Upper lobe of left lung (tissue), 6 donors: ENCODE measurements around the gene TAF11L3. TPM values are rescaled to one million over a fixed set of nuclear protein-coding genes. Genes with fewer than 3 reads are reported as not detected.
"Not testable (repeated sequence)": the region's sequence is repeated elsewhere in the genome, so short reads cannot be mapped to it uniquely, and the experiment has no call there.

Experiments
- ATAC-seq, 2 donors: fragments of 200-7000 bp; cut with Tn5 transposase; one replicate each; pipeline ENCODE4 v1.9.1; 2022; ENCODE audit warnings: mild to moderate bottlenecking in 2 of 2, moderate library complexity in 2 of 2; ENCODE audit not compliant: low FRiP score in 2 of 2
- DNase-seq, 2 donors: peaks; one replicate each; pipeline ENCODE4 v3.0.0-alpha.2; 2019 to 2020
- H3K27ac ChIP-seq, 4 donors: fragments of 200-600 bp; sonication (generic); one replicate each; pipeline ENCODE4 v1.5.1; 2016 to 2019
- H3K27me3 ChIP-seq, 4 donors: fragments of 200-600 bp; sonication (generic); one replicate each; pipeline ENCODE4 v1.5.1; 2017 to 2019
- H3K36me3 ChIP-seq, 4 donors: fragments of 200-600 bp; sonication (generic); one replicate each; pipeline ENCODE4 v1.5.1; 2016 to 2019
- H3K4me1 ChIP-seq, 4 donors: fragments of 200-600 bp; sonication (generic); one replicate each; pipeline ENCODE4 v1.5.1; 2018 to 2019
- H3K4me3 ChIP-seq, 4 donors: fragments of 200-600 bp; sonication (generic); one replicate each; pipeline ENCODE4 v1.5.1; 2017 to 2019; ENCODE audit warnings: mild to moderate bottlenecking in 2 of 4, moderate library complexity in 1 of 4
- H3K9me3 ChIP-seq, 4 donors: fragments of 200-600 bp; sonication (generic); one replicate each; pipeline ENCODE4 v1.5.1; 2018 to 2019
- CTCF ChIP-seq, 6 experiments: fragments of 450-650 bp in 4 of 6; fragments of 200-600 bp in 2 of 6; sonication (generic) in 2 of 6; IDR thresholded peaks; one replicate each; pipeline ENCODE4 v1.5.1; 2016 to 2019; ENCODE audit warnings: antibody characterized with exemption in 6 of 6
- EP300 ChIP-seq, 4 donors: sonication (generic); formaldehyde crosslinking; IDR thresholded peaks; one replicate each; pipeline ENCODE4 v1.5.1; 2017; ENCODE audit warnings: antibody characterized with exemption in 4 of 4, control low read depth in 2 of 4
- POLR2A ChIP-seq, 4 donors: fragments of 450-650 bp; IDR thresholded peaks; one replicate each; pipeline ENCODE4 v1.5.1; 2016 to 2017; ENCODE audit warnings: antibody characterized with exemption in 4 of 4, mild to moderate bottlenecking in 2 of 4
- POLR2AphosphoS5 ChIP-seq, 2 donors: sonication (generic); formaldehyde crosslinking; IDR thresholded peaks; one replicate each; pipeline ENCODE4 v1.5.1; 2017; ENCODE audit warnings: antibody characterized with exemption in 2 of 2
- WGBS, 2 donors: methylation state at CpG; one replicate each; pipeline ENCODE4 v1.1.5; 2017 to 2018; 5-methylcytosine and 5-hydroxymethylcytosine counted together
- total RNA-seq, 6 donors: library from RNA; depleted of rRNA in 4 of 6; stranded (reverse); fragments of >200 nt in 4 of 6; gene quantifications; one replicate each; pipeline versions ENCODE4 v1.1.0 to v1.2.1, GENCODE V29; 2016 to 2021
- donor health status: DM: no; HTN: no; CAD: no; lungs with moderate emphysema.
- donor health status: DM: no; HTN: yes; CAD: no; lungs with severe emphysema.

The TAF11L3 gene
- not detected for total RNA-seq

- WGBS, 2 donors, result no CpG with 5 or more reads among the region's 15 CpGs
- ATAC-seq, H3K4me1 ChIP-seq, H3K4me3 ChIP-seq, H3K9me3 ChIP-seq, H3K36me3 ChIP-seq, DNase-seq, H3K27ac ChIP-seq, H3K27me3 ChIP-seq: not testable (repeated sequence)
Measured at GRCh38 chr5:17518067-17518466, at the start of gene TAF11L3. TAF11L3 (plus strand) TSS chr5:17518367.

- ATAC-seq, result no peak
- no peaks in the 10 kb centered on the region for H3K27me3 ChIP-seq
- no peaks in the 10 kb centered on the region for H3K36me3 ChIP-seq
- no peaks in the 10 kb centered on the region for H3K9me3 ChIP-seq
- no peak for DNase-seq
- H3K27ac ChIP-seq, result no peak overlapping the region
- TF ChIP-seq EP300 (IDR thresholded peaks at IDR 0.05) (no peak), POLR2AphosphoS5 (IDR thresholded peaks at IDR 0.05) (no peak), CTCF (IDR thresholded peaks at IDR 0.05) (no peak), POLR2A (IDR thresholded peaks at IDR 0.05) (no peak)
- H3K4me1 ChIP-seq, result no peaks in the 10 kb centered on the region
- H3K4me3 ChIP-seq, result no peak overlapping the region
Measured at GRCh38 chr5:17470064-17470463, 48.1 kb upstream of the TAF11L3 start.

- H3K4me3 ChIP-seq, H3K9me3 ChIP-seq, H3K27ac ChIP-seq, H3K36me3 ChIP-seq, H3K27me3 ChIP-seq, ATAC-seq, H3K4me1 ChIP-seq, DNase-seq: not testable (repeated sequence)
Measured at GRCh38 chr5:17475064-17475463, 43.1 kb upstream of the TAF11L3 start.

GRCh38 chr5:17477043-17477442 is 41.1 kb upstream of the TAF11L3 start:
- Histone ChIP-seq H3K4me3 (no peak overlapping the region), H3K9me3 (no peaks in the 10 kb centered on the region), H3K27me3 (no peaks in the 10 kb centered on the region), H3K27ac (no peak overlapping the region), H3K4me1 (no peaks in the 10 kb centered on the region), H3K36me3 (no peaks in the 10 kb centered on the region)
- ATAC-seq (no peak), DNase-seq (no peak)
- no peak for TF ChIP-seq EP300 (IDR thresholded peaks at IDR 0.05)
- TF ChIP-seq CTCF (IDR thresholded peaks at IDR 0.05), result no peak
- TF ChIP-seq POLR2A (IDR thresholded peaks at IDR 0.05), result no peak
- TF ChIP-seq POLR2AphosphoS5 (IDR thresholded peaks at IDR 0.05), result no peak
- 79 to 82% methylated on average over 3 of the region's 3 CpGs for WGBS, 2 donors

GRCh38 chr5:17477573-17478265 is 40.4 kb upstream of the TAF11L3 start:
- Histone ChIP-seq H3K4me3 (no peak overlapping the region), H3K27ac (no peak overlapping the region), H3K4me1 (no peaks in the 10 kb centered on the region), H3K27me3 (no peaks in the 10 kb centered on the region), H3K36me3 (no peaks in the 10 kb centered on the region), H3K9me3 (no peaks in the 10 kb centered on the region)
- no peak for DNase-seq
- no peak for ATAC-seq
- WGBS, 2 donors, result 63 to 77% methylated on average over 7 of the region's 7 CpGs
- no peak for TF ChIP-seq POLR2AphosphoS5 (IDR thresholded peaks at IDR 0.05)
- TF ChIP-seq POLR2A (IDR thresholded peaks at IDR 0.05), result no peak
- TF ChIP-seq EP300 (IDR thresholded peaks at IDR 0.05), result no peak
- TF ChIP-seq CTCF (IDR thresholded peaks at IDR 0.05), result no peak

- DNase-seq (no peak), ATAC-seq (no peak)
- H3K36me3 ChIP-seq, result no peaks in the 10 kb centered on the region
- H3K9me3 ChIP-seq, result no peaks in the 10 kb centered on the region
- no peak overlapping the region for H3K27ac ChIP-seq
- H3K4me3 ChIP-seq, result no peak overlapping the region
- H3K27me3 ChIP-seq, result no peaks in the 10 kb centered on the region
- 77 to 81% methylated on average over 4 of the region's 4 CpGs for WGBS, 2 donors
- no peaks in the 10 kb centered on the region for H3K4me1 ChIP-seq
- no peak for TF ChIP-seq EP300 (IDR thresholded peaks at IDR 0.05)
- no peak for TF ChIP-seq POLR2A (IDR thresholded peaks at IDR 0.05)
- no peak for TF ChIP-seq POLR2AphosphoS5 (IDR thresholded peaks at IDR 0.05)
- no peak for TF ChIP-seq CTCF (IDR thresholded peaks at IDR 0.05)
Measured at GRCh38 chr5:17481378-17481777, 36.8 kb upstream of the TAF11L3 start.
